ENCODE data around the gene PRR33.
"Not testable (repeated sequence)": the region's sequence is repeated elsewhere in the genome, so short reads cannot be mapped to it uniquely, and the experiment has no call there.

PRR33 gene

GRCh38 chr11:1875093-1875850 lies 16.4 kb downstream of the PRR33 start:
- Histone ChIP-seq H3K27me3 (ENCODE audit: insufficient read depth, poor library complexity, severe bottlenecking) (no peaks in the 10 kb centered on the region), H3K27ac (ENCODE audit: poor library complexity, severe bottlenecking) (peak overlapping the region; percentile 93), H3K9me3 (ENCODE audit: severe bottlenecking) (no peaks in the 10 kb centered on the region), H3K4me3 (ENCODE audit: severe bottlenecking) (no peak overlapping the region), H3K4me1 (ENCODE audit: insufficient read depth, poor library complexity, severe bottlenecking) (peaks cover 25% of the 10 kb centered on the region), H3K36me3 (ENCODE audit: low read depth) (no peaks in the 10 kb centered on the region)
- DNase-seq (ENCODE audit: low spot score): no peak
- TF ChIP-seq CTCF (IDR thresholded peaks at IDR 0.05; ENCODE audit: poor library complexity, severe bottlenecking): no peak
- no peak for ATAC-seq (ENCODE audit: low read depth)

- H3K4me3 ChIP-seq (ENCODE audit: severe bottlenecking); H3K27me3 ChIP-seq (ENCODE audit: insufficient read depth, poor library complexity, severe bottlenecking); DNase-seq (ENCODE audit: low spot score); H3K9me3 ChIP-seq (ENCODE audit: severe bottlenecking); ATAC-seq (ENCODE audit: low read depth); H3K36me3 ChIP-seq (ENCODE audit: low read depth): not testable (repeated sequence)
- H3K27ac ChIP-seq (ENCODE audit: poor library complexity, severe bottlenecking): peak overlapping the region; percentile 93
- H3K4me1 ChIP-seq (ENCODE audit: insufficient read depth, poor library complexity, severe bottlenecking): peaks cover 25% of the 10 kb centered on the region
Observed at GRCh38 chr11:1874441-1875092, 17.1 kb downstream of the PRR33 start.

- Histone ChIP-seq H3K4me1 (ENCODE audit: insufficient read depth, poor library complexity, severe bottlenecking) (peaks cover 25% of the 10 kb centered on the region), H3K27ac (ENCODE audit: poor library complexity, severe bottlenecking) (peak overlapping the region; percentile 58)
- DNase-seq (ENCODE audit: low spot score); H3K4me3 ChIP-seq (ENCODE audit: severe bottlenecking); H3K36me3 ChIP-seq (ENCODE audit: low read depth); H3K9me3 ChIP-seq (ENCODE audit: severe bottlenecking); ATAC-seq (ENCODE audit: low read depth); H3K27me3 ChIP-seq (ENCODE audit: insufficient read depth, poor library complexity, severe bottlenecking): not testable (repeated sequence)
Observed at GRCh38 chr11:1873813-1874150, 17.9 kb downstream of the PRR33 start.

GRCh38 chr11:1873048-1873812 lies 18.5 kb downstream of the PRR33 start:
- Histone ChIP-seq H3K4me1 (ENCODE audit: insufficient read depth, poor library complexity, severe bottlenecking) (peaks cover 25% of the 10 kb centered on the region), H3K4me3 (ENCODE audit: severe bottlenecking) (no peak overlapping the region), H3K36me3 (ENCODE audit: low read depth) (no peaks in the 10 kb centered on the region), H3K27me3 (ENCODE audit: insufficient read depth, poor library complexity, severe bottlenecking) (no peaks in the 10 kb centered on the region), H3K27ac (ENCODE audit: poor library complexity, severe bottlenecking) (peak overlapping the region; percentile 58), H3K9me3 (ENCODE audit: severe bottlenecking) (no peaks in the 10 kb centered on the region)
- ATAC-seq (ENCODE audit: low read depth) (peak; percentile 65), DNase-seq (ENCODE audit: low spot score) (no peak)
- no peak for TF ChIP-seq CTCF (IDR thresholded peaks at IDR 0.05; ENCODE audit: poor library complexity, severe bottlenecking)

GRCh38 chr11:1872267-1872985 lies 19.3 kb downstream of the PRR33 start:
- TF ChIP-seq CTCF (IDR thresholded peaks at IDR 0.05; ENCODE audit: poor library complexity, severe bottlenecking): no peak
- H3K4me1 ChIP-seq (ENCODE audit: insufficient read depth, poor library complexity, severe bottlenecking): peaks cover 22% of the 10 kb centered on the region

More at GRCh38 chr11:1872267-1872985, 19.3 kb downstream of the PRR33 start:
- H3K27ac ChIP-seq (ENCODE audit: poor library complexity, severe bottlenecking): peak overlapping the region; percentile 58
- no peaks in the 10 kb centered on the region for H3K27me3 ChIP-seq (ENCODE audit: insufficient read depth, poor library complexity, severe bottlenecking)
- no peaks in the 10 kb centered on the region for H3K36me3 ChIP-seq (ENCODE audit: low read depth)
- no peak overlapping the region for H3K4me3 ChIP-seq (ENCODE audit: severe bottlenecking)
- ATAC-seq (ENCODE audit: low read depth) (no peak), DNase-seq (ENCODE audit: low spot score) (no peak)
- no peaks in the 10 kb centered on the region for H3K9me3 ChIP-seq (ENCODE audit: severe bottlenecking)
